Right lobe of liver (tissue), 4 donors: ENCODE results near the gene LIMK1.

ENCODE experiments used
- CTCF ChIP-seq, 4 donors: fragments of 200-600 bp in 3 of 4; fragments of 450-650 bp in 1 of 4; IDR thresholded peaks; one replicate each; pipeline versions ENCODE4 v1.5.1 to v1.8.0; 2016 to 2022; ENCODE audit warnings: antibody characterized with exemption in 4 of 4, mild to moderate bottlenecking in 2 of 4
- POLR2A ChIP-seq: fragments of 450-650 bp; IDR thresholded peaks from one replicate; pipeline ENCODE4 v1.6.1; 2017; ENCODE audit warnings: antibody characterized with exemption, mild to moderate bottlenecking
- donor health status: DM: no; HTN: no; CAD: no.
- donor health status: DM: no; HTN: no; CAD: no.
- donor health status: DM: no; HTN: yes; CAD: no.

- TF ChIP-seq CTCF (IDR thresholded peaks at IDR 0.05) (no peak), POLR2A (no peak)
These were observed 861 bp upstream of the LIMK1 start for GRCh38 chr7:74082770-74083116.
